ENCODE results near the gene CTRB1. TPM values are rescaled to one million over a fixed set of nuclear protein-coding genes. Genes with fewer than 3 reads are reported as not detected.

CTRB1 gene
- total and polyA plus RNA-seq, 2 of the 8 experiments (the other 6 are each of a cell fraction or from before 2014, with no cell fraction given) = not detected

GRCh38 chr16:75189638-75190245, 29.0 kb upstream of the CTRB1 start:
- POLR2A ChIA-PET (ENCODE audit: partially characterized antibody) = no interaction called here

More at GRCh38 chr16:75189638-75190245, 29.0 kb upstream of the CTRB1 start:
- Histone ChIP-seq H3K79me2 (ENCODE audit: control insufficient read depth in 1 of 2, insufficient read depth in 2 of 2, low read length in 2 of 2) (no peaks in the 10 kb centered on the region), H3K14ac (ENCODE audit: insufficient read length) (no peak overlapping the region), H4K5ac (ENCODE audit: insufficient read length, low read depth, low read length) (no peak overlapping the region), H3K36me3 (ENCODE audit: control insufficient read depth in 2 of 4, insufficient read depth in 4 of 4, low read length in 3 of 4) (no peaks in the 10 kb centered on the region), H3K27ac (ENCODE audit: low read depth, low read length) (no peak overlapping the region), H3K23ac (ENCODE audit: insufficient read length) (no peak overlapping the region), H4K20me1 (replicated peaks in 1 of 2; ENCODE audit: control insufficient read depth in 1 of 2, insufficient read depth in 2 of 2, low read length in 2 of 2) (no peaks in the 10 kb centered on the region), H3K27me3 (replicated peaks in 1 of 4; ENCODE audit: control insufficient read depth in 3 of 4, extremely low read depth in 1 of 4, insufficient read depth in 3 of 4, low read length in 3 of 4) (no peaks in the 10 kb centered on the region), H3K4me3 (ENCODE audit: extremely low read depth in 1 of 4, insufficient read depth in 2 of 4, low read depth in 3 of 4, low read length in 4 of 4) (no peak overlapping the region), H3K9ac (replicated peaks in 1 of 4; ENCODE audit: extremely low read depth in 1 of 4, low read depth in 3 of 4, low read length in 3 of 4) (no peak overlapping the region), H4K91ac (replicated peaks; ENCODE audit: insufficient read length, low read length) (no peak overlapping the region), H2BK12ac (ENCODE audit: low read depth, low read length) (no peak overlapping the region), H2BK15ac (ENCODE audit: low read length) (no peak overlapping the region), H3K4me1 (replicated peaks in 1 of 4; ENCODE audit: control insufficient read depth in 3 of 4, insufficient read depth in 4 of 4, low read length in 3 of 4) (no peaks in the 10 kb centered on the region), H2BK20ac (ENCODE audit: low read length) (no peak overlapping the region), H3K79me1 (ENCODE audit: low read depth, low read length) (no peaks in the 10 kb centered on the region), H3K18ac (ENCODE audit: extremely low read depth, low read length) (no peak overlapping the region), H3K4ac (replicated peaks; ENCODE audit: insufficient read length, low read depth, low read length) (no peak overlapping the region), H2BK5ac (ENCODE audit: low read depth, low read length) (no peak overlapping the region), H3K23me2 (ENCODE audit: low read depth, low read length) (no peaks in the 10 kb centered on the region), H2BK120ac (replicated peaks; ENCODE audit: low read depth, low read length) (no peak overlapping the region), H2AK5ac (ENCODE audit: low read depth, low read length) (no peak overlapping the region), H3K56ac (replicated peaks; ENCODE audit: insufficient read length, low read depth, low read length) (no peak overlapping the region), H4K8ac (ENCODE audit: extremely low read depth, insufficient read depth, low read length) (no peak overlapping the region), H3K4me2 (ENCODE audit: insufficient read depth in 1 of 2, low read depth in 2 of 2, low read length in 2 of 2) (no peak overlapping the region), H2AFZ (ENCODE audit: low read length) (no peak overlapping the region), H3K9me3 (ENCODE audit: insufficient read depth in 2 of 2, low read depth in 1 of 2, low read length in 1 of 2) (no peaks in the 10 kb centered on the region)
- TF ChIP-seq ASH2L (IDR thresholded peaks at IDR 0.05; ENCODE audit: low read length) (no peak), BRCA1 (IDR thresholded peaks at IDR 0.05; ENCODE audit: low read depth, low read length) (no peak), CTBP2 (IDR thresholded peaks at IDR 0.05; ENCODE audit: borderline replicate concordance, insufficient read depth, insufficient read length, low read length) (no peak), TBP (IDR thresholded peaks at IDR 0.05; ENCODE audit: low read depth, low read length) (no peak), BCL11A (IDR thresholded peaks at IDR 0.05; ENCODE audit: low read depth in 2 of 2, low read length in 2 of 2) (no peak), RBBP5 (IDR thresholded peaks at IDR 0.05; ENCODE audit: borderline replicate concordance, low read depth, low read length) (no peak), SP1 (IDR thresholded peaks at IDR 0.05; ENCODE audit: low read depth, low read length) (no peak), SRF (IDR thresholded peaks at IDR 0.05; ENCODE audit: low read depth, low read length) (no peak)
- FAIRE-seq (no peak), DNase-seq (ENCODE audit: low read depth in 1 of 2, low spot score in 2 of 2) (no peak)
- CTCF ChIA-PET (ENCODE audit: partially characterized antibody) = interaction anchor here (1.0 to 5.8 kb wide), 5 partner anchors 10 to 327 kb away, joined by 3 to 29 read pairs (median 3); no protein-coding TSS in a partner anchor
- 91% methylated on average over 8 of the region's 8 CpGs; no CpG with 5 or more reads in 1 of the 2 experiments for WGBS, 2 experiments (ENCODE audit: extremely low coverage in 1 of 2, insufficient coverage in 1 of 2, insufficient read length in 1 of 2, insufficient replicate concordance in 2 of 2, low coverage in 1 of 2, low lambda C conversion rate in 2 of 2, missing lambda C conversion rate in 1 of 2)
